ENCODE measurements around the gene KIAA1328. TPM values are rescaled to one million over a fixed set of nuclear protein-coding genes. Genes with fewer than 3 reads are reported as not detected.
"Not testable (repeated sequence)": the region's sequence is repeated elsewhere in the genome, so short reads cannot be mapped to it uniquely, and the experiment has no call there.

The KIAA1328 gene
- total RNA-seq, 1 donor from 2014 or later: 8.6 TPM

- intact Hi-C loops (cut with micrococcal nuclease): not testable (repeated sequence)
Observed at GRCh38 chr18:36873826-36874225, 44.9 kb downstream of the KIAA1328 start.

- intact Hi-C loops (cut with micrococcal nuclease): loop anchor here (5.0 kb wide), 1 partner anchor 417 kb away; no protein-coding TSS in a partner anchor
Observed at GRCh38 chr18:36879796-36880195, 50.9 kb downstream of the KIAA1328 start.

GRCh38 chr18:36885981-36886380 is 57.1 kb downstream of the KIAA1328 start:
- intact Hi-C loops (cut with micrococcal nuclease): no loop called here

GRCh38 chr18:36887114-36887513 is 58.2 kb downstream of the KIAA1328 start:
- intact Hi-C loops (cut with micrococcal nuclease): no loop called here

GRCh38 chr18:36887864-36888263 is 58.9 kb downstream of the KIAA1328 start:
- intact Hi-C loops (cut with micrococcal nuclease): no loop called here

GRCh38 chr18:36888778-36889177 is 59.9 kb downstream of the KIAA1328 start:
- intact Hi-C loops (cut with micrococcal nuclease): no loop called here

- intact Hi-C loops (cut with micrococcal nuclease): no loop called here
Observed at GRCh38 chr18:36889321-36889720, 60.4 kb downstream of the KIAA1328 start.

GRCh38 chr18:36889742-36890141 is 60.8 kb downstream of the KIAA1328 start:
- intact Hi-C loops (cut with micrococcal nuclease): no loop called here

- intact Hi-C loops (cut with micrococcal nuclease): no loop called here
Observed at GRCh38 chr18:36890598-36890997, 61.7 kb downstream of the KIAA1328 start.

GRCh38 chr18:36893227-36893626 is 64.3 kb downstream of the KIAA1328 start:
- intact Hi-C loops (cut with micrococcal nuclease): no loop called here

- intact Hi-C loops (cut with micrococcal nuclease): no loop called here
Observed at GRCh38 chr18:36895606-36896005, 66.7 kb downstream of the KIAA1328 start.

GRCh38 chr18:36897253-36897652 is 68.3 kb downstream of the KIAA1328 start:
- intact Hi-C loops (cut with micrococcal nuclease): no loop called here

- intact Hi-C loops (cut with micrococcal nuclease): loop anchor here (1.0 kb wide), 1 partner anchor 211 kb away; no protein-coding TSS in a partner anchor
Observed at GRCh38 chr18:36899289-36899688, 70.4 kb downstream of the KIAA1328 start.

GRCh38 chr18:36900466-36900865 is 71.5 kb downstream of the KIAA1328 start:
- intact Hi-C loops (cut with micrococcal nuclease): no loop called here

GRCh38 chr18:36901277-36901701 is 72.4 kb downstream of the KIAA1328 start:
- intact Hi-C loops (cut with micrococcal nuclease): no loop called here

- intact Hi-C loops (cut with micrococcal nuclease): no loop called here
Observed at GRCh38 chr18:36903215-36903928, 74.4 kb downstream of the KIAA1328 start.

- intact Hi-C loops (cut with micrococcal nuclease): no loop called here
Observed at GRCh38 chr18:36905571-36905970, 76.6 kb downstream of the KIAA1328 start.

- intact Hi-C loops (cut with micrococcal nuclease): not testable (repeated sequence)
Observed at GRCh38 chr18:36909282-36909681, 80.4 kb downstream of the KIAA1328 start.

- intact Hi-C loops (cut with micrococcal nuclease): no loop called here
Observed at GRCh38 chr18:36912887-36913286, 84.0 kb downstream of the KIAA1328 start.

- intact Hi-C loops (cut with micrococcal nuclease): no loop called here
Observed at GRCh38 chr18:36917907-36918306, 89.0 kb downstream of the KIAA1328 start.

- intact Hi-C loops (cut with micrococcal nuclease): no loop called here
Observed at GRCh38 chr18:36929601-36930000, 100.7 kb downstream of the KIAA1328 start.

- intact Hi-C loops (cut with micrococcal nuclease): no loop called here
Observed at GRCh38 chr18:36931106-36931505, 102.2 kb downstream of the KIAA1328 start.

- intact Hi-C loops (cut with micrococcal nuclease): no loop called here
Observed at GRCh38 chr18:36933552-36933951, 104.6 kb downstream of the KIAA1328 start.

All from T-helper 1 cell treated with Interleukin-12 subunit alpha and Interleukin-12 subunit beta and Interleukin-4 antibody, amounts not matched to agents 30 ng/mL and 1 ng/mL, for 36 hours (primary cell).